Femur (tissue), 1 donor: Measurements from ENCODE around the gene ARFIP2.

Experiments used
- DNase-seq: peaks from one replicate; pipeline ENCODE4 v3.0.0-alpha.2; 2017

ARFIP2 gene

DNA sequence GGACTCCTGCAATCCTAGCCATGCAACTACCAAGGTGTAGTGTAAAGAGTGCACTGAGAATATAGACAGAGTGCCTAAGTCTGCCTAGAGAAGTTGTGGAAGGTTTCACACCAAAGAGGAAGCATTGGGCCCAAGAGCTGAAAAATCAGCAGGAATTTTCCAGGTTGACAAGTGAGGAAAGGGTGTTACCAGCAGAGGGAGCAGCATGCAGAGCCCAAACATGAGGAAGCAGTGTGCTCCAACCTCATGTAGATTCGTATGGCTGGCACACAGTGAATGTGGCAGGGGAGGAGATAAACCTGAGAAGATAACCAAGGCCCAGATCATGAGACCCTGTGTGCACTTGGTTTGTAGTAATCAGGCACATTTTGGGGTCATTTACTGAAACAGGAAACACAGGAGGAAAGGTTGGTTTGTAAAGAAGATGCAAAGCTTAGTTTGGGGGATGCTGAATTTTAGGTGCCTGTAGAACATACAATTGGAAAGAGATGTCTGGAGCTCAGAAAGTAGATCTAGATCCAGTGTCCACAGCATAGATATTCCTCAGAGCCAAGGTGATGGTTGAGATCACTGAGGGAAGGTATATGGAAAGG, 42.1 kb downstream of the ARFIP2 start:
- DNase-seq: peak; percentile 45

DNA sequence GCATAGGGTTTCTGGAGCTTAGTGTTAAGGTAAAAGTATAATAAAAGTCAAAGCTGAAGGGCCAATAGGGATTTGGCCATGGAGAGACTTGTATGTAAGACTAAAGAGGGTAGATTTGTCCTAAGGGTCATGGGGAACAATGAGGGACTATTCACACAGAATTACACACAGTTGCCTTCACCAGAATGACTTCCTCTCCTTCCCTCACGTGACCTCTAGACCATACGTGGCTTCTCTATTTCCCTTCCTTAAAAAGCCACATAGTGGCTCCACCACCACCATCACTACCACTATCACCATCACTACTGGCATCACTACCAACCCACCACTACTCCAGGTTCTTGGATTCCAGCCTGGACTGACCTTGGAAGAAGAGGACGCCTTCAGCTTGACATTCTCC, 43.1 kb downstream of the ARFIP2 start:
- DNase-seq: no peak

DNA sequence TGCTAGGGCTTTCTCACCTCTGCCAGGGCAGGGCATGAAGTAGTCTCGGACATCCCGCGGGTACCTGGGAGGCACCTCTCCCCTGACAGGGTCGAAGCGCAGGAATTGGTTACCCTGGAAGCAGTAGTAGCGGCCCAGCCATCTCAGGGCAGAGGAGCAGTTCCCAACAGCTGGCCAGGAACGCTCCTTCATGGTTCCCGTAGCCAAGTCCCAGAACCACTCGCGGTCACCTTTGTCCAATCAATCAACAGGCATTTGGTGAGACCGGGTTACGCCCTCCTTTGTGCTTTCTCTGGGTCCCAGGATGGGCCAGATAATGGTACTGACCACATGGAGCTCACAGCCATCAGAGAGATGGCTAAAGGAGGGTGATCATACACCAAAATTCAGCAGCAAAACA, 43.7 kb downstream of the ARFIP2 start:
- DNase-seq: no peak

DNA sequence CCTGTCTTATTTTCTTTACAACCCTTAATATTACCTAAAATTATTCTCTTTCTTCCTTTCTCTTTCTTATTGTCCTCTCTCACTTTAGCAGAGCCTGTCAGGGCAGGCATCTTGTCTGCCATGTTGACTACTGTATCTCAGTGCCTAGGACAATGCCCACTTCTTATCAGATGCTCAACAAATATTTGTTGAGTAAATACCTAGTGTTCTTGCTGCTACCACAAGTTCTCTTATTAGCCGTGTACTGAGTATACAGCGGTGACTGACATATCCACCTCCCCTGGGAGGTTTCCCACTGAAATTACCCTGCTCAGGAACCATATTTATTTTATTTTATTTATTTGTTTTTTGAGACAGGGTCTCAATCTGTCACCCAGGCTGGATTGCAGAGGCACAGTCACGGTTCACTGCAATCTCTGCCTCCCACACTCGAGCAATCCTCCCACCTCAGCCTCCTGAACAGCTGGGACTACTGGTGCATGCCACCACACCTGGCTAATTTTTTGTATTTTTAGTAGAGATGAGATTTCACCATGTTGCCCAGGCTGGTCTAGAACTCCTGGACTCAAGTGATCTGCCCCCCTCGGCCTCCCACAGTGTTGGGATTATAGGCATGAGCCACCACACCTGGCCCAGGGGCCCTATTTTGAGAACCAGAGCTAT, 47.0 kb downstream of the ARFIP2 start:
- DNase-seq: no peak

DNA sequence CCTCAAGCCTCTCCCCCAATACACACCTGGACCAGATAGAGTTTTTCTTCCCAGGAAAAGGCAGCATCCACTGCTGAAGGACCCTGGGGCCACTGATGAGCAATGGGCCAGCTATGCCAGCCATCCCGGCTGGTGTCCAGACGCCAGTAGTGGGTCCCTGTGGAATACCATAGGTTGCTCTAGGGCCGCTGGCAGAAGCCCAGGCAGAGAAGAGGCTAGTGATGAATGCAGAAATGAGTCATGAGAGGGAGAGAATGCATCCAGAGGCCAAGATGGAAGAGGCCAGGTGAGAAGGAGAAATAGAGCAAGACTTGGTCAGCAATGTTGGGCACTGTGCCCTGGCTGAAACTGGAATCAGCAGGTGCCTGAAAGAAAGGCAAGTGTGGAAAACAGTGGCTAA, 49.3 kb downstream of the ARFIP2 start:
- DNase-seq: no peak

DNA sequence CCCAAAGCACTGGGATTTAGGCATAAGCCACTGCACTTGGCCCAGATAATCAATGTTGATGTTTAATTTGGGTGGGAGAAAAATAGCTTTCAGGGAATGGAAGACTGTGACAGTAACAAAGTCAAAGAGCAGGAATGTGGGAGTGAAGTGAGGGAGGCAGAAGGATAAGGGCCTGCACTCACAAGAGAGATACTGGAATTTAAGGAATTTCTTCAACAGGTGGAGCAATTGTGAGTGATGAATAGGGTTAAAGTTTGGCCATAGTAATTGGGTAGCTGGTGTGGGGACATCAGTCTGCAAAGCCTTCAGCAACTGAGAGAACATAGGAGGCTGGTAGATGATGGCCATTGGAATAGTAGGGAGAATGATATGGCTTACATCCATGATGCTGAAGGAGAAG, 53.6 kb downstream of the ARFIP2 start:
- DNase-seq: no peak
